ENCODE measurements around the gene DUOX1.

Gene DUOX1

DNA sequence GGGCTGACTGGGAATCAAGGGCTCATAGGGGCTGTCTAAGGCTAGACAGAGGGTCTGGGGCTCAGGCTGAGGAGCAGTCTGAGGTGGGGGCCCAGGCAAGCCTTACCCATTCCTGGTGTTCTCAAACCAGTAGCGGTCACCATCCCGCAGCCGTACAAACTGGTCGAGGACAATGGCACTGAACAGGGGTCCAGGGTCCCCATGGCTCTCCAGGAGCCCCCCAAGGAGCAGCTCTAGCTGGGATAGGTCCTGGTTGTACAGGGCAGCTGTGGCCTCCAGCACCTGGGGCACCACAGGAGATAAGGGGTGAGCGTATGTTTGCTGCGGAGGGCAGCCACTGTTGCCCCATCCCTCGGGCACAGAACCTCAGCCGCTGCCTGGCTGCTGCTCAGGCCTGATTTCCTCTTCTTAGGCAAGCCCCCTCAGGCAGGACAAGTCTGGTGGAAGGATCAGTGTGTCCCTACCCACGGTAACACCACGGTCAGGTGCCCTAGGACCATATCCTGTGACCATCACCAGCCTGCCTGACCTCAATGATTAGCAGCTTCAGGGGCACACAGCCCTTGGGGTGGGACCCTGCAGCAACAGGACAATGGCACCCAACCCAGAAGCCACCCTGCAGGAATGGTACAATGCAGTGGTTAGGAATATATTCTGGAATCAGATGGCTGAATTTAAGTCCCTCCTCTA lies 21.7 kb upstream of the DUOX1 start:
- no peak overlapping the region for H3K27ac ChIP-seq
- TF ChIP-seq, protein P1, sequence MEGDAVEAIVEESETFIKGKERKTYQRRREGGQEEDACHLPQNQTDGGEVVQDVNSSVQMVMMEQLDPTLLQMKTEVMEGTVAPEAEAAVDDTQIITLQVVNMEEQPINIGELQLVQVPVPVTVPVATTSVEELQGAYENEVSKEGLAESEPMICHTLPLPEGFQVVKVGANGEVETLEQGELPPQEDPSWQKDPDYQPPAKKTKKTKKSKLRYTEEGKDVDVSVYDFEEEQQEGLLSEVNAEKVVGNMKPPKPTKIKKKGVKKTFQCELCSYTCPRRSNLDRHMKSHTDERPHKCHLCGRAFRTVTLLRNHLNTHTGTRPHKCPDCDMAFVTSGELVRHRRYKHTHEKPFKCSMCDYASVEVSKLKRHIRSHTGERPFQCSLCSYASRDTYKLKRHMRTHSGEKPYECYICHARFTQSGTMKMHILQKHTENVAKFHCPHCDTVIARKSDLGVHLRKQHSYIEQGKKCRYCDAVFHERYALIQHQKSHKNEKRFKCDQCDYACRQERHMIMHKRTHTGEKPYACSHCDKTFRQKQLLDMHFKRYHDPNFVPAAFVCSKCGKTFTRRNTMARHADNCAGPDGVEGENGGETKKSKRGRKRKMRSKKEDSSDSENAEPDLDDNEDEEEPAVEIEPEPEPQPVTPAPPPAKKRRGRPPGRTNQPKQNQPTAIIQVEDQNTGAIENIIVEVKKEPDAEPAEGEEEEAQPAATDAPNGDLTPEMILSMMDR (conservative IDR thresholded peaks at IDR 0.05), result no peak

DNA sequence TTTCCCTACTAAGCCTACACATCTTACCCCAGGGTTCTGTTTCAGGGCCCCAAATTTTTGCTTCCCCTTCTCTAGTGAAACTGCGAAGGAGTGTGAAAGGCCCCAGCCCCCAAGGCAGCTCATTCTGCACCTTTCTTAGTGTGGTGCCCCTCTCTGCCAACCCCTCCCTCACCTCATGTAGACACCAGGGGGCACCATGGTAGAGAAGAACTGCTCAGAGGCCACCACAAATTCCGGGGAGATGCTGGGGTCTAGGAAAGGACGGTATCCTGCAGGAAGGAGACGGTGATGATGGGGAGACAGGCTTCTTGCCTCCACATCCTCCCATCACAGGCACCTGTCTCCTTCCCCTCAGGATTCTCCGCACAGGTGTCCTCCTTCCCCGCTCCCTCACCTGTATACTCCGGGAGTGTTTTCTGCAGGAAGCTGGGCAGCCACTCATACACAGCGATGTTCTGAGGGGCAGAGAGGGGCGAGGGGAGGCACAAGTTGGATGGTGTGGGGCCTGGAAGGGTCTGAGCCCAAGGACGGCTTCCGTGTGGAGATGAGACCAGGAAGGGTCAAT lies 19.5 kb upstream of the DUOX1 start:
- H3K27ac ChIP-seq, result no peak overlapping the region
- TF ChIP-seq, protein P1 (conservative IDR thresholded peaks at IDR 0.05), result no peak

DNA sequence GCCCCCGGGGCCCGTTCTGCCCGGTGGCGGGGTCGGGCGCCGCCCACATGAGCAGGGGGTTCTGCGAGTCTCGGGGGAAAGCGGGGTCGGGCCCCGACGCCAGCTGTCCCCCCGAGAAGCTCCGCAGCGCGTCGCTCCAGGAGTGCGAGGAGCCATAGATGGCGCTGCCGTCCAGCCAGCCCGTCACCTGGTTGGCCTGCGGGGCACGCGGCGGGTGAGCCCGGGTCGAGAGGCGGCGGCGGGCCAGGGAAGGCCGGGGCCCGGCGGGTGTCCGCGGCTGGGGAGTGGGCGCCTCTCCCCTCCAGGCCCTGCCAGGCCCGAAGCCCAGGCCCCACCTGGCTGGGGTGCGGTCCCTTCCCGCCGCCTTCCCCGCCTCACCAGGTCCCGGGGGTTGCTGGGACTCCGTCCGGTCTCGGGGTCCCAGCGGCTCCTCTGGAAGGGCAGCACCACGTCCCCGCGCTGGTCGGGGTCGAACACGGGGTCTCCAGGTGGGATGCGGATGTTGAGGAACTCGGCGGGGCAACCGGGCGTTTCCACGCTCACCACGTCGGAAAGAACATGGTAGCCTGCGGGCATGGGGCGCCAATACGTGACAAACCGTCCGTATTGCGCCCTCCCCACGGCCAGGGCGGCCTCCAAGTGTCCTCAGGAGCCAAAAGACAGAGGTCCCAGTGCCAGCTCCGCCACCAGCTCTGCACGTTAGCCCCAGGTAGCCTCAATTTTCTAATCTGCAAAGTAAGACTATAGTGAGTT lies 18.2 kb upstream of the DUOX1 start:
- no peak overlapping the region for H3K27ac ChIP-seq
- TF ChIP-seq, protein P1 (conservative IDR thresholded peaks at IDR 0.05), result no peak

DNA sequence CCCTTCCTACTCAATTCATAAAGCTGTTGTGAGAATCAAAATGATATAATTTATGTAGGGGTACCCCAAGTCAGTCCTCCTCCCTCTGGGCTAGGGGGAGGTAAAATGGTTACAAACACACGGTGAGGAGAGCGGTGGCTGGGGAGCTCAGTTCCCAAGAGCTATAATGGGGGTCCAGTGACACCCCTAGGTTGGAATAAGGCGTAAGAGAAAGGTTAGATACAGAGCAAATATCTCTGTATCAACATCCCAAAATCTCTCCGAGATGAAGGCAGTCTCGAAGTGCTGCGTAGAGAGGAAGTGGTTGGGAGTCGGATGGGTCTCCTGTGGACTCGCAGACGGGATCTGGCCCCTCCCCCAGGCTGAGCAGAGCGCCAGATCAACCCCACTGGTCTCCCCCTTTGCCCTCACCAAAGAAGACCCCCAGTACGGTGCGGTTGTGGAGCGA lies 17.6 kb upstream of the DUOX1 start:
- H3K27ac ChIP-seq, result no peak overlapping the region
- TF ChIP-seq, protein P1 (conservative IDR thresholded peaks at IDR 0.05), result no peak

DNA sequence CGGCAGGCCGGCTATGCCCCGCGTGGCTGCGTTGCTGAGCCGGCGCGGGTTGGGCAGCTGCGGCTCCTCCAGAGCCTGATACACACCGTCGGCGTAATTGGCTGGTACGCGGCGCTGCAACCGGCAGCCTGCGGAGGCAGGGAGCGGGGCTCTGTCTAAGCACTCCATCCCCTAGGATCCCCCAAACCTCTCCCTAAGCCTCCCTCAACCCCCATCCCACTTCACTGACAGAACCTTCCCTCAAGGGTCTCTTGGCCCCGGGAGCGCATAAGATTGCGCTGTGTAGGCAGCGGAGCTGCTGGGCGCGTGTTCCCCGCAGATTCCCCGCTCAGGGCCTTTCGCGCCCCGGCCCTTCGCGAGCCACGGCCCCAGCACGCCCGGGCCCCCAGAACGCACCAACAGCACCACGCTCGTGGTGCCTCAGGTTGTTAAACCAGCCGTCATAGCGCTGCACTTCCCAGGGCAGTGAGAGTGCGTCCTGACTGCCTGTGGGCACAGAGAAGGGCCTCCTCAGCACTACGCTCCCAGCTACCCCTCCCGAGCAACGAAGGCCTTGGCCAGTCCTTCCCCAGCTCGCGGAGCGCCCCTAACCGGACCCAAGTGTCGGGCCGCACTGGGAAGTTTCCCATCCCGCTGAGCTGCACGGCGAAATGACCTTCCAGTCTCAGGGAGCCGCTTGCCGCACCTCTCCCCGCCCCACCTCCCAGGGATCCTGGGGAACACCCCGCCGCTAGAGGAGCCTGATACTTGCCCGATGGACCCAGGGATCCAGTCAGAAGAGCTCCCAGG lies 17.0 kb upstream of the DUOX1 start:
- TF ChIP-seq, protein P1 (conservative IDR thresholded peaks at IDR 0.05), result no peak

DNA sequence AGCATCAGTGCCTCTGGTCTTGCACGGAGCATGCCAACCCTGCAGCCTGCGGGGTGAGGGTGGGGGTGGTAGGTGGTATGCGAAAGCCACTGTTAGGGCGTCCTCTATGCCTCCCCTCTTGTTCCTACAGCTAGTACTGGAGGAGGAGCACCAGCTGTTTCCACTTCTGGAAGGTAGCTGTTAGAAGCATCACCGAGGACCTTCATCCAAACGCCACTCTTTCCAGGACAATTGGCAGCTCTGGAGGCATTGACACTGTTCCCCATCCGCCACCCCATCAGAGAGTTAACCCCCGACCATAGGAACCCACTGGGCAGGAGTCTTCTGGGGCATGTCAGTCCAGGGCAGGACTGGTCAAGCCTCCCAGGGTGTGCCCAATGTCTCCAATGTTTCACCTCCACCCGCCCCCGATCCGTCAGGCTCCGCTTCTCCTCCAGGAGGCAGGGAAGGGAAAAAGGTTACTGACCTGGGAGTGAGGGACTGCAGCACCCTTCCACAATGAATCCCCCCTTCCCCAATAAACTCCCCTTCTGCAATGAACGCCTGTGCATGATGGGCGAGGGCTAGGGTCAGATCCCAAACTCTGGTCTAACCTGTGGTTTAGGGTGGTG lies 16.3 kb upstream of the DUOX1 start:
- no peak overlapping the region for H3K27ac ChIP-seq
- TF ChIP-seq, protein P1 (conservative IDR thresholded peaks at IDR 0.05), result no peak

More for the DNA sequence above, 17.0 kb upstream of the DUOX1 start:
- H3K27ac ChIP-seq, result no peak overlapping the region

All from VCaP (cell line).